Measurements from ENCODE around the gene CDX1.

Gene CDX1

DNA sequence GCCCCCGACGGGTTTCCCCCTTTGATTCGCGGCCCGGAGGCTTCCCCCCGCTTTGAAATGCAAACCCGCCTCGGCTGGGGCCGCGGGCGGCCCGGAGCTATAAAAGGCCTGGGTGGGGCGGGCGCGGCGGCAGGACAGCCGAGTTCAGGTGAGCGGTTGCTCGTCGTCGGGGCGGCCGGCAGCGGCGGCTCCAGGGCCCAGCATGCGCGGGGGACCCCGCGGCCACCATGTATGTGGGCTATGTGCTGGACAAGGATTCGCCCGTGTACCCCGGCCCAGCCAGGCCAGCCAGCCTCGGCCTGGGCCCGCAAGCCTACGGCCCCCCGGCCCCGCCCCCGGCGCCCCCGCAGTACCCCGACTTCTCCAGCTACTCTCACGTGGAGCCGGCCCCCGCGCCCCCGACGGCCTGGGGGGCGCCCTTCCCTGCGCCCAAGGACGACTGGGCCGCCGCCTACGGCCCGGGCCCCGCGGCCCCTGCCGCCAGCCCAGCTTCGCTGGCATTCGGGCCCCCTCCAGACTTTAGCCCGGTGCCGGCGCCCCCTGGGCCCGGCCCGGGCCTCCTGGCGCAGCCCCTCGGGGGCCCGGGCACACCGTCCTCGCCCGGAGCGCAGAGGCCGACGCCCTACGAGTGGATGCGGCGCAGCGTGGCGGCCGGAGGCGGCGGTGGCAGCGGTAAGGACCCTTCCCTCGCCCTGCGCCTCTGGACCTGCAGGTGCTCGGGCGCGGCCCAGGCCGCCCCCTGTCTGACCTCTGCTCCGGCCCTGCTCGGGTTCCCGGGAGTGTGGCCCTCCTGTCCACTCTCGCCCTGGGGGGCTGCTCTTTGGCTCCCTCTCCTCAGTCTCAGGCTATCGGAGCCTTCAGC lies at the start of gene CDX1:
CDX1 (plus strand) TSS at position 129 of the 862 bp plus-strand sequence; CDS start at position 228, 99 bp downstream.
- no peak for DNase-seq

DNA sequence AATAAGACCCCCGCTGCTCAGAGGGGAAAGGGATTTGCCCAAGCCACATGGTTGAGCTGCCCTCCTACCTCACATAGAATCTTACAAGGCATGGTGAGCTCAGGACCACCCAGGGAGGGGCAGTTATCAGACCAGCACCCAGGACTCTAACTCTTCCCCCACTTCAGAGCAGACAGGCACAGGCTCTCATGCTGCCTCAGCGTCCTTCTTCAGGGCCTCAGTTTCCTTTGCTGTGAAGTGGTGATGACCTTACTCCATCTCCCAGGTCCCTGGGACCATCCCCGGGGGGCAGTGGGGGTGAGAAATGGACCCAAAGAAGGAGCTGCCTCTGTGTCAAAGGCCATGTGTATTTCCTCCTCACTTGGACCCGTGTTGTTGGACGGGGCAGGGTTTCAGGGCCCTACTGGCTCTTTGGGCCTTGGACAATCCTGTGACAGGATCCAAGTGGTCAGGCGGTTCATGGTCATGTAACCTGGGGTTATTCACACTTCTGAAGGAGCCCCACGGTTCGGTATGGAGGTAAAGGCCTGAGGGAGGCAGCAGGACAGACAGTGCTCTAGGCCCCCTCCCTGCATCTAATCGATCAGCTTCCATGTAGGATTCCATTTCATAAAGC lies 48.5 kb upstream of the CDX1 start:
- DNase-seq = no peak

- DNase-seq = no peak
Measured at GRCh38 chr5:150118561-150119229, 47.9 kb upstream of the CDX1 start.

DNA sequence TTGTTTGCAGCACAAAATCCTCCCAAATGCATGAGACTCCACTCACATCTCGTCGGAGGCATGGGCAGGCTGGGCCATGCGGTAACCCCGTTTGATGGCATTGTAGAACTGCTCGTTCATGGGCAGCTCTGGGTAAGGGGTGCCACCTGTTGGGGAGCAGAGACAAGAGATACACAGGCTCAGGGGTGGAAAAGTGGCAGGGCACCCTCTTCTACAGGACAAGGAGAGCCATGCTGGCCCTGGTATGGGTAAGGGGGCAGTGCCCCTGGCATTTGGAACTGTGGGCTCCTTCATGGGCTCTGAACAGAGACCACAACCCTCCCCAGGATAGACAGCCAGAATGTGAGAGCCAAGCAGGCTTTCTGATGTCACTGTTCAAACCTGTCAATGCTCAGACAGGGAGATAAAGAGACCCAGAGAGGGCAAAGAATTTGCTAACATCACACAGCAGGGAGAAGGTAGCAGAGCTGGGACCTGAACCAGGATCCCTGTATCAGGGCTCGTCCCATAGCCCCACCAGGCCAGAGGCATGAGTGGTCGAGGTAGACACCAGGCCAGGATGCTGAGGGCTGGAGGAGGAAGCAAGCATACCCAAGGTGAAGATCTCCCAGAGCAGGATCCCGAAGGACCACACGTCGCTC lies 47.0 kb upstream of the CDX1 start:
- no peak for DNase-seq

DNA sequence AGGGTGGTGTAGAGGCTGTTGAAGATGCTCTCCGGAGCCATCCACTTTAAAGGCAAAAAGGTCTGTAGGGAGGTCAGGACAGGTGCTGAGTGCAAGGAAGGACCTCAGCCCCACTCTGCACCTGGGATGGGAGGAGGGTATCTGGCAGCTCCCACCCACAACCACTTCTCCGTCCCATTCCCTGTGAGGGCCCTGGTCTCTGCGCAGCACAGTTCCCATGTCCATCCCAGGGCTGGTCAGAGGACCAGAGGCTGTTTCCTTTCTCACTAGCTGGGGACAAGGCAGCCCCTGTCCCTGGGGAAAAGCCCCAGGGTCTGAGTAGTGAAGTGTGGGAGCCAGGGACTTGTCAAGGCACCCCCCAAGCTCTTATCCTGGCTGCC lies 46.5 kb upstream of the CDX1 start:
- no peak for DNase-seq

GRCh38 chr5:150120617-150121447 lies 45.7 kb upstream of the CDX1 start:
- DNase-seq = no peak

DNA sequence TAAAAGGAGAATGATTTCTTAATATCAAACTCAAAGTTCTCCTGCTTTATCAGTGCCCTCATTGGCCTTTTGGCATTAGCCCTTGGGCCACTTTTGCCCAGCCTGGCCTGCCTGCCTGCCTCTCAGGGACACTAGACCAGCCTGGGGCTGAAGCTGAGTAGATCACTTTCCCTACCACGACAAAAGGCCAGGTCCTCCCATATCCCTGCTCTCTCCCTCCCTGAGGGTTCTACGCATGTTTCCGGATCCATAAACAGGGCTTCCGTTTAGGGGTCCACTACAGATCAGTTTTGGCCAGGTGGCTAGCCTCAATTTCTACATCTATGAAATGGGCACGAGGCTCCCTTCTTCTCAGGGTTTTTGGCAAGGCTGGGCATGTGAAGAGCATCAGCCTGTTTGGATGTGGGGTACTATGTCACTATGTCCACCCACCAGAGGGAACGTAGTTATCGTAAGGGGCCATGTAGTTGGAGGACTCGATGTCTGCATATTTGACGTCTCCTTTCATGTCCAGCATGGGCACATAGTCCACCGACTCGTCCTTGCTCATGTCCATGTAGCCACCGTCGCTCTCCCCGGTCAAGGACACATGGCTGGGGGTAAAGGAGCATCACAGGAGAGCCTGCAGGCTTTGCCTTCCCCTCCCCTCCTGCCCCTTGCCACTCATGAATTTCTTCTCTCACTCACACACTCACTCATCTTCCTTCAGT lies 45.0 kb upstream of the CDX1 start:
- DNase-seq = no peak

DNA sequence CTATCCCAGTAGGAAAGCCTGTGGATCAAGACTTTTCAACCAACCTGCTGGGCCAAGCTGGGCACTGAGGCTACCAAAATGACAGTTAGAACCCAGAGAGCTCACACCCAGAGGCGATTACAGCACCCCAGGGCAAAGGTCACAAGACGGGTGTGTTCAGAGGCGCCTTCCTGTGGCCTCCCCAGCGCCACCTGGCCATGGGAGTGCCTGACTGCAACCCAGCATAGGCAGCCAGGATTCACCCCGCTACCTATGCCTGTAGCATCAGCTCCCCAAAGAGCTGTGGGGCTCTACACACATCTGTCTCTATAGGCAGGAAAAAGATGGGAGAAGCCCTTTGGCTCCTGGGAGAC lies 44.4 kb upstream of the CDX1 start:
- DNase-seq = no peak

- DNase-seq = no peak
Measured at GRCh38 chr5:150122536-150123481, 43.8 kb upstream of the CDX1 start.

DNA sequence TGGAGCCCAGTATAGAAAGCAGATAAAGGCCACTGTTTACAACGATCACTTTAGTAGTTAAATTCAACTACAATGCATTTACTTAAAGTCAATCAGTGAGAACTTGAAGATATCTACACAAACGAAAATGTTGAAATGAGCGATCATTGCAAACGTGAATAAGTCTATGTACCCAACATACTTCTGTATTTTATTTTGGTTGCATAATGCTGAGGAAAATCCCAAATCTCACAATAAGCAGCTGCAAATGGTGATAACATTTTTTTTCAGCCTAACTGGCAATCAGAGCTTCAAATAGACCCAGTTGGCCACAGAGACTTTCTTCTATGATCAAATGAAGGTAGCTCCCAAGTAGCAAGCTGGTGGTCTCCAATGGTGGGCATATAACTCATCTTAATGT lies 43.0 kb upstream of the CDX1 start:
- no peak for DNase-seq

GRCh38 chr5:150124111-150124557 lies 42.4 kb upstream of the CDX1 start:
- no peak for DNase-seq

GRCh38 chr5:150124596-150124995 lies 42.0 kb upstream of the CDX1 start:
- no peak for DNase-seq

DNA sequence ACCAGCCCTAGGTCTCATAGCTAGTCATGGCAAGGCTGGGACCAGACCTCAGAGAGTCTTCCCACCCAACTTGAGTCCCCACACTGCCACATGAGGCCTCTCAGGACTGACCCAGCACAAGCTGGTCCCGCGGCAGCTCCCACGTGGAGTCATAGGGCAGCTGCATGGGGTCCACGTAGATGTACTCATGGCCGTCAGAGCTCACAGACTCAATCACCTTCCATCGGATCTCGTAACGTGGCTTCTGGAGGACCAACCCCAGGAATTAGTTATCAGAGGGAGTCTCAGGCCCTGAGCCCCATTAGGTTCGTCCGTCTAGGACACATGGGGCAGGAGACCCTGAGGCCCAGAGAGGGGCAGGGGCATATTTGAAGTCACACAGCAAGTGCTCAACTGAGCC lies 41.2 kb upstream of the CDX1 start:
- DNase-seq = no peak

- DNase-seq = no peak
Measured at GRCh38 chr5:150126199-150126920, 40.2 kb upstream of the CDX1 start.

DNA sequence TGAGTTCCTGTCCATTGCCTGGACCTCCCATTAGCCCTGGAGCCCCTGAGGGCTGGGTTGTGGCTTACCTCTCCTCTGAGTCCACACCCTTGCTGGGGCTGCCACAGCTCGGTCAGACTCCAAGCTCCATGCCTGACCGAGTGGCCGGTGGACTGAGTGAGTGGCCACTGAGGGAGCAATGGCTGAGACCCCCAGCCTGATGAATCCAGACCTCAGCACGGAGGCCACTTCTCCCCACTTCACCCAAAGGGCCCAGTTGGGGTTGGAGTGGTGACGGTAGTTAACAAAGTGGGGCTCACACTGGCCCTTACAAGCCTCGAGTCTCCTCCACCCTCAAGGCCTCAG lies 39.7 kb upstream of the CDX1 start:
- no peak for DNase-seq

DNA sequence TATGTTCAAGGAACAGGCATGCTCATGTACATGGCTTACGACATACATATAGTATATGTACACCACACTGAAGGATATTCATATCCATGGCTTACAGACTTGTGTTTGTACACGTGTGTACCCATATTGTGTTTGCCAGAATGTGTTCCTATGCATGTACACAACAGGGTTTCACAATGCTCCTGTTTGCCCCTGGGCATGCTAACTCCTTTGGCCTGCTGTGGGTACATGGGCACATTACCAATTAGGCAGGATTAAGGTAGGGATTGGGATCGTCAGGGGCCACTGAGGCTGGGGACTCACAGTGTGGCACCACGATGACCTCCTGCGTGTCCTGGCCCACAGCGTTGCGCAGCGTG lies 37.1 kb upstream of the CDX1 start:
- no peak for DNase-seq

- no peak for DNase-seq
Measured at GRCh38 chr5:150129813-150130492, 36.6 kb upstream of the CDX1 start.

DNA sequence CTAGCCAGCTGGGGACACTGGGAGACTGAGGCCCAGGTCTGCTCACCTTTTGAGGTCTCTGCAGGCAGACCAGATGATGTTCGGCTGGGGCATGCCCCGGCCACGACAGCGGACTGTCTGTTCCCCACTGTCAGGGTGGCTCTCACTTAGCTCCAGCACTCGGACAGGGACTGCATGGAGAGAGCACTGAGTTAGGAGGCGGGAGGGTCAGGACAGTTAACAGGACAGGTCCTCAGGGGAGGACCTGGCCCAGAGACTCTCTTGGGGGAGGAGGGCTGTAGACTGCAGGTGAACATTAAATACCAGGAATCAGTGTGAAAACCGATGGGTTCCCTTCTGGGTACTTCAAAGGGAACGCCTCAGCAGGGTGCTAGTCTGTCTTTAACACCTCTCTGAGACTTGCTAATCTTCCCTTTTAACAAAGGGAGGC lies 36.1 kb upstream of the CDX1 start:
- no peak for DNase-seq

DNA sequence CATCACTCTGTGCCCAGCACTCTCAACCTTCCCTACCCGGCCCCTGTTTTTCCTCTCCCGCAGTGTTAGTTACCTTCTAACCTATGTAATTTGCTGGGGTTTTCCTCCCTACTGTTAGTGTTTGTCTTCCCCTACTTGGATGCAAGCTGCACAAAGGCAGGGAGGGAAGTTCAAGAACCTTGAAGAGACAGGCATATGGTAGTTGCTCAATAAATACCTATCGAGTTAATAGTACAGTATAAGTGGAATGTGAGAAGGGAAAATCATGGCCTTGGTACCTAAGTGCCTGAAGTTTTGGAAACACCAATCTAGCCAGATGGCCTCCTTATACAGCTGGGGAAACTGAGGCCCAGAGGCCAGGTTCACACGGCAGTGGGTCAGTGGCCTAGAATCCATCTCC lies 35.1 kb upstream of the CDX1 start:
- no peak for DNase-seq
